H1 (cell line): ENCODE results near the gene ZNF254.

Experiments
- GABPA ChIP-seq: IDR thresholded peaks from 2 replicates; pipeline ENCODE4 v1.6.1; 2011; ENCODE audit warnings: mild to moderate bottlenecking, low read length, moderate library complexity, borderline replicate concordance; ENCODE audit not compliant: insufficient read depth
- RAD21 ChIP-seq, 2 experiments: IDR thresholded peaks in 1 of 2; conservative IDR thresholded peaks in 1 of 2; 2 replicates each; pipeline ENCODE4 v1.6.1; 2011; ENCODE audit warnings: low read depth in 2 of 2, low read length in 2 of 2, improper control_type of control experiment in 1 of 2, inconsistent platforms in 1 of 2, mild to moderate bottlenecking in 1 of 2, moderate library complexity in 1 of 2

DNA sequence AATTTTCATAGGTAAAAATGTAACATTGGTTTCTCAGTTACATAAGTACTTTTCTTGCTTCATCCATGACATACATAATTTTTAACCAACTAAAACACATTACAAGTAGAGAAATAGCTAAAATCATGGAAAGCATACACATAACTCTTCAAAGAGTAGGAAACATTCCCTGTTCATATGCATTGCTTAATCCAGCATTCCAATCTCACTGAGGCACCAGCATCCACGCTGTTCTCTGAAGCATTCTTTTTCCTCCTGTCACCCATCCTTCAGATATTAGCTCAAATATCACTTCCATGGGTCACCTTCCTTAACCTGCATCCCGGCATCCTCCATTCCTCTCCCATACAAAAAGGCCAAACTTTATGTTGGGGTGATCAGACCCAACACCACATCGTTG lies 79.1 kb downstream of the ZNF254 start:
- no peak for TF ChIP-seq RAD21 (IDR thresholded peaks at IDR 0.05 in 1 of 2, conservative IDR thresholded peaks at IDR 0.05 in 1 of 2; ENCODE audit: low read depth in 2 of 2, low read length in 2 of 2)
- no peak for TF ChIP-seq GABPA
